Endothelial cell of umbilical vein (primary cell): ENCODE results near the gene ACER3. TPM values are rescaled to one million over a fixed set of nuclear protein-coding genes. Genes with fewer than 3 reads are reported as not detected.

Experiments
- BruUV-seq: library from RNA; stranded (reverse); fragments of 400-500 nt; replicated peaks from 2 replicates; lab custom pipeline; 2021; lab: Mats Ljungman, UMichigan
- CTCF ChIA-PET: fragments of 300-600, 350-600 bp; sonication (Branson Sonifier 250); formaldehyde crosslinking; loops from one replicate; lab custom pipeline; 2021; ENCODE audit warnings: antibody characterized with exemption, inconsistent platforms; lab: Charles Lee
- POLR2A ChIA-PET: fragments of 300-600, 350-600 bp; sonication (Branson Sonifier 250); formaldehyde crosslinking; loops from one replicate; lab custom pipeline; 2021; ENCODE audit warnings: antibody characterized with exemption, inconsistent platforms; lab: Charles Lee
- DNase-seq: peaks from one replicate; pipeline ENCODE4 v3.0.0-alpha.2; 2011; ENCODE audit warnings: low read depth, low spot score
- FAIRE-seq: peaks from 2 replicates; lab custom pipeline; 2011; peaks lifted over from hg19 to GRCh38; lab: Jason Lieb, UNC
- H2AFZ ChIP-seq: 2 replicates; pipeline ENCODE4 v1.6.0; 2012; ENCODE audit warnings: low read depth, low read length, control low read depth, inconsistent platforms
- H3K27ac ChIP-seq: 2 replicates; pipeline ENCODE4 v1.5.1; 2011; ENCODE audit warnings: low read depth, mild to moderate bottlenecking, control low read depth, low read length, moderate library complexity; ENCODE audit not compliant: insufficient read depth
- H3K27me3 ChIP-seq, 2 experiments: 2 replicates each; pipeline versions ENCODE4 v1.6.0 to v1.6.1; 2011; ENCODE audit warnings: low read length in 2 of 2, mixed read lengths in 1 of 2; ENCODE audit not compliant: control insufficient read depth in 2 of 2, insufficient read depth in 2 of 2
- H3K36me3 ChIP-seq, 2 experiments: 2 replicates in 1 of 2; 3 replicates in 1 of 2; pipeline ENCODE4 v1.5.1; 2011; ENCODE audit warnings: low read length in 2 of 2, mild to moderate bottlenecking in 1 of 2, moderate library complexity in 1 of 2; ENCODE audit not compliant: control insufficient read depth in 2 of 2, insufficient read depth in 2 of 2; ENCODE audit errors: extremely low read depth in 1 of 2
- H3K4me1 ChIP-seq: 3 replicates; pipeline ENCODE4 v1.5.1; 2011; ENCODE audit warnings: mild to moderate bottlenecking, low read length; ENCODE audit not compliant: control insufficient read depth, insufficient read depth; ENCODE audit errors: extremely low read depth
- H3K4me2 ChIP-seq: 2 replicates; pipeline ENCODE4 v1.6.1; 2011; ENCODE audit warnings: low read length, control low read depth, mixed read lengths; ENCODE audit not compliant: insufficient read depth
- H3K4me3 ChIP-seq, 3 experiments: fragments of 200-600 bp in 1 of 3; sonication (generic), shearing (Covaris generic) in 1 of 3; replicated peaks in 1 of 3; 2 replicates each; pipeline ENCODE4 v1.5.1; 2011 to 2016; ENCODE audit warnings: control low read depth in 3 of 3, low read length in 3 of 3, mild to moderate bottlenecking in 2 of 3, inconsistent platforms in 1 of 3, low read depth in 1 of 3, moderate library complexity in 1 of 3; ENCODE audit not compliant: insufficient read depth in 1 of 3
- H3K79me2 ChIP-seq: 2 replicates; pipeline ENCODE4 v1.6.0; 2012; ENCODE audit warnings: low read length, inconsistent platforms; ENCODE audit not compliant: control insufficient read depth, insufficient read depth
- H3K9ac ChIP-seq: replicated peaks from 2 replicates; pipeline ENCODE3; 2011; ENCODE audit warnings: low read length, control low read depth; ENCODE audit not compliant: insufficient read depth; ENCODE audit errors: extremely low read depth
- H3K9me1 ChIP-seq: replicated peaks from 3 replicates; pipeline ENCODE4 v1.6.0; 2011; ENCODE audit warnings: mild to moderate bottlenecking, low read length; ENCODE audit not compliant: control insufficient read depth, insufficient read depth; ENCODE audit errors: extremely low read depth
- H3K9me3 ChIP-seq: replicated peaks from 2 replicates; pipeline ENCODE4 v1.5.1; 2012; ENCODE audit warnings: low read length, inconsistent platforms; ENCODE audit not compliant: control insufficient read depth, insufficient read depth
- H4K20me1 ChIP-seq: replicated peaks from 2 replicates; pipeline ENCODE3; 2011; ENCODE audit warnings: mild to moderate bottlenecking, low read length; ENCODE audit not compliant: control insufficient read depth, insufficient read depth; ENCODE audit errors: extremely low read depth
- EZH2 ChIP-seq: IDR thresholded peaks from 2 replicates; pipeline ENCODE4 v1.6.1; 2012; ENCODE audit warnings: borderline replicate concordance, low read depth, mild to moderate bottlenecking, moderate library complexity, low read length, inconsistent platforms; ENCODE audit not compliant: severe bottlenecking
- GATA2 ChIP-seq: IDR thresholded peaks from 2 replicates; pipeline ENCODE4 v1.7.0; 2011; ENCODE audit warnings: low read depth, mild to moderate bottlenecking, moderate library complexity, mixed read lengths, low read length; ENCODE audit not compliant: insufficient read length, insufficient read depth
- JUN ChIP-seq: IDR thresholded peaks from 2 replicates; pipeline ENCODE4 v1.6.1; 2011; ENCODE audit warnings: borderline replicate concordance, low read depth; ENCODE audit not compliant: insufficient read length, insufficient read depth
- MAX ChIP-seq: IDR thresholded peaks from 2 replicates; pipeline ENCODE4 v1.6.1; 2011; ENCODE audit not compliant: insufficient read depth, insufficient read length
- POLR2A ChIP-seq: IDR thresholded peaks from 2 replicates; pipeline ENCODE4 v1.6.1; 2012; ENCODE audit warnings: low read depth, mild to moderate bottlenecking, control low read depth, low read length
- POLR2AphosphoS5 ChIP-seq: IDR thresholded peaks from 2 replicates; pipeline ENCODE4 v1.6.1; 2012; ENCODE audit warnings: low read depth, mild to moderate bottlenecking, control low read depth, low read length, moderate library complexity; ENCODE audit not compliant: insufficient read depth
- dilution Hi-C: fragments of 300-500 bp; cut with MboI; formaldehyde crosslinking; loops from one replicate; pipeline ENCODE4 v1.15.0; 2019; ENCODE audit warnings: low sequenced_read_pairs; ENCODE audit not compliant: extremely low pct_ligation_motif_present
- intact Hi-C: fragments of 100-400 bp; cut with micrococcal nuclease; formaldehyde crosslinking; loops from one replicate; pipeline ENCODE4 v1.10.0; 2022
- polyA plus RNA-seq, 4 experiments: library from polyadenylated mRNA; depleted of rRNA in 3 of 4; stranded (reverse) in 3 of 4; unstranded in 1 of 4; fragments of >200 nt; gene quantifications; 2 replicates each; pipeline versions ENCODE4 v1.2.1 to v1.2.3, GENCODE V29; 2011 to 2012; ENCODE audit warnings: missing spikeins in 1 of 4
- total RNA-seq: library from RNA; stranded (reverse); gene quantifications from 2 replicates; pipeline ENCODE4 v1.2.3, GENCODE V29; 2021
- TF ChIP-seq, protein P1 (sequence below), 2 donors: IDR thresholded peaks; 1 replicate in 1 of 2; 2 replicates in 1 of 2; pipeline ENCODE4 v1.5.1; 2011; ENCODE audit warnings: low read length in 2 of 2, mild to moderate bottlenecking in 2 of 2, moderate library complexity in 2 of 2, control low read depth in 1 of 2, inconsistent platforms in 1 of 2, low read depth in 1 of 2; ENCODE audit not compliant: insufficient read depth in 1 of 2; ENCODE audit errors: extremely low read depth in 1 of 2

The ACER3 gene
- total and polyA plus RNA-seq, 2 donors (not counting 3 experiments of a cell fraction or from before 2014, with no cell fraction given), result 9.9 to 31.6 TPM

DNA sequence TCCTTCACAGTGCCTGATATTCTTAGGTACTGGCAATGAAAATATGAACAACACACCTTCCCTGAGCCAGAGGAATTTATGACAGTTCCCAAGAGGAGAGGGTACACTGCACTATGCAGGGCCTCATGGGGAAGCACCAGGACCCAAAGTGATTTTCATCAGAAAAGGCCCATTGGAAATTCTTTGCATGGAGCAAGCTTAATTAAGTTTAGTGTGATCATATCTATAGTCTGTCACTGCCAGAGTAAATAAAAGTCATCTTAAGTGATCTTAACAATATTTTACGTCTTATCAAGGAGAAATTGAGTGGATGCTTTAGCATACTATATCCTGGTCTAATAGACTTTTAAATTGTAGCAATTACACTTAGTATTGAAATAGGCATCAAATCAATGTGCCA lies 86.5 kb downstream of the ACER3 start:
- no peaks in the 10 kb centered on the region for H3K4me1 ChIP-seq
- DNase-seq (no peak), FAIRE-seq (no peak)
- no peaks in the 10 kb centered on the region for H3K36me3 ChIP-seq
- dilution Hi-C loops (no loop called here), intact Hi-C loops (no loop called here)
- H3K9ac ChIP-seq, result no peak overlapping the region
- TF ChIP-seq EZH2 (no peak), GATA2 (no peak), JUN (no peak), MAX (no peak), POLR2A (no peak), POLR2AphosphoS5 (no peak)
- TF ChIP-seq, protein P1, sequence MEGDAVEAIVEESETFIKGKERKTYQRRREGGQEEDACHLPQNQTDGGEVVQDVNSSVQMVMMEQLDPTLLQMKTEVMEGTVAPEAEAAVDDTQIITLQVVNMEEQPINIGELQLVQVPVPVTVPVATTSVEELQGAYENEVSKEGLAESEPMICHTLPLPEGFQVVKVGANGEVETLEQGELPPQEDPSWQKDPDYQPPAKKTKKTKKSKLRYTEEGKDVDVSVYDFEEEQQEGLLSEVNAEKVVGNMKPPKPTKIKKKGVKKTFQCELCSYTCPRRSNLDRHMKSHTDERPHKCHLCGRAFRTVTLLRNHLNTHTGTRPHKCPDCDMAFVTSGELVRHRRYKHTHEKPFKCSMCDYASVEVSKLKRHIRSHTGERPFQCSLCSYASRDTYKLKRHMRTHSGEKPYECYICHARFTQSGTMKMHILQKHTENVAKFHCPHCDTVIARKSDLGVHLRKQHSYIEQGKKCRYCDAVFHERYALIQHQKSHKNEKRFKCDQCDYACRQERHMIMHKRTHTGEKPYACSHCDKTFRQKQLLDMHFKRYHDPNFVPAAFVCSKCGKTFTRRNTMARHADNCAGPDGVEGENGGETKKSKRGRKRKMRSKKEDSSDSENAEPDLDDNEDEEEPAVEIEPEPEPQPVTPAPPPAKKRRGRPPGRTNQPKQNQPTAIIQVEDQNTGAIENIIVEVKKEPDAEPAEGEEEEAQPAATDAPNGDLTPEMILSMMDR (IDR thresholded peaks at IDR 0.05; ENCODE audit: extremely low read depth in 1 of 2, insufficient read depth in 1 of 2, low read depth in 1 of 2, low read length in 2 of 2), result no peak
- CTCF ChIA-PET, result interaction anchor here (0.9 to 2.7 kb wide), 3 partner anchors 10 to 27 kb away, joined by 3 to 9 read pairs (median 3); no protein-coding TSS in a partner anchor
- no peaks in the 10 kb centered on the region for H3K27me3 ChIP-seq
- no peaks in the 10 kb centered on the region for H4K20me1 ChIP-seq
- no peak overlapping the region for H3K4me2 ChIP-seq
- no TSS peak for BruUV-seq
- H3K27ac ChIP-seq, result no peak overlapping the region
- H3K9me3 ChIP-seq, result no peaks in the 10 kb centered on the region
- peaks cover 12% of the 10 kb centered on the region for H3K79me2 ChIP-seq
- H3K9me1 ChIP-seq, result no peaks in the 10 kb centered on the region
- H3K4me3 ChIP-seq, result no peak overlapping the region
- no peak overlapping the region for H2AFZ ChIP-seq
- POLR2A ChIA-PET, result no interaction called here
